GM12878 (cell line): Measurements from ENCODE around the gene MAST4. TPM values are rescaled to one million over a fixed set of nuclear protein-coding genes. Genes with fewer than 3 reads are reported as not detected.
"Not testable (repeated sequence)": the region's sequence is repeated elsewhere in the genome, so short reads cannot be mapped to it uniquely, and the experiment has no call there.

Source experiments
- ATAC-seq: fragments of 200-7000 bp; cut with Tn5 transposase; 3 replicates; pipeline ENCODE4 v1.9.1; 2020; ENCODE audit warnings: mild to moderate bottlenecking, moderate library complexity
- BruUV-seq: library from RNA; stranded (reverse); fragments of 400-500 nt; replicated peaks from 2 replicates; lab custom pipeline; 2021; lab: Mats Ljungman, UMichigan
- CTCF ChIA-PET: fragments of 300-600 bp; sonication (Branson Sonifier 250); formaldehyde crosslinking; extraction: SDS; loops from one replicate; lab custom pipeline; 2021; ENCODE audit warnings: inconsistent platforms; lab: Yijun Ruan, JAX
- POLR2A ChIA-PET: fragments of 350-600 bp; formaldehyde crosslinking; extraction: SDS; loops from one replicate; lab custom pipeline; 2021; ENCODE audit warnings: inconsistent platforms; lab: Charles Lee
- RAD21 ChIA-PET: fragments of 300-600 bp; sonication (Branson Sonifier 250); formaldehyde crosslinking; loops from one replicate; lab custom pipeline; 2023; ENCODE audit warnings: antibody characterized with exemption; ENCODE audit not compliant: unreplicated experiment; lab: Charles Lee
- SMC1A ChIA-PET: fragments of 300-600 bp; sonication (Branson Sonifier 250); formaldehyde crosslinking; loops from one replicate; lab custom pipeline; 2023; ENCODE audit not compliant: unreplicated experiment, uncharacterized antibody; lab: Charles Lee
- DNase-seq: peaks from one replicate; pipeline ENCODE4 v3.0.0-alpha.2; 2011; ENCODE audit warnings: low read depth, low spot score
- FAIRE-seq: peaks from 3 replicates; lab custom pipeline; 2011; peaks lifted over from hg19 to GRCh38; lab: Jason Lieb, UNC
- H2AFZ ChIP-seq: 2 replicates; pipeline ENCODE4 v1.6.0; 2011; ENCODE audit warnings: low read depth, low read length, control low read depth; ENCODE audit not compliant: control insufficient read depth
- H3K27ac ChIP-seq: 2 replicates; pipeline ENCODE4 v1.5.1; 2011; ENCODE audit warnings: control low read depth; ENCODE audit not compliant: control insufficient read depth, insufficient read depth
- H3K27me3 ChIP-seq, 2 experiments: replicated peaks in 1 of 2; 2 replicates each; pipeline versions ENCODE4 v1.6.0 to v1.6.1; 2011; ENCODE audit warnings: low read length in 1 of 2; ENCODE audit not compliant: control insufficient read depth in 2 of 2, insufficient read depth in 2 of 2
- H3K36me3 ChIP-seq, 2 experiments: 2 replicates each; pipeline ENCODE4 v1.5.1; 2011; ENCODE audit warnings: low read length in 1 of 2; ENCODE audit not compliant: control insufficient read depth in 2 of 2, insufficient read depth in 2 of 2
- H3K4me1 ChIP-seq: 2 replicates; pipeline ENCODE4 v1.6.1; 2011; ENCODE audit warnings: mild to moderate bottlenecking, low read length, moderate library complexity, mixed read lengths; ENCODE audit not compliant: control insufficient read depth, insufficient read depth
- H3K4me2 ChIP-seq: 2 replicates; pipeline ENCODE4 v1.6.0; 2011; ENCODE audit warnings: control low read depth; ENCODE audit not compliant: control insufficient read depth, insufficient read depth
- H3K4me3 ChIP-seq: fragments of 200-600 bp; sonication (generic); 2 replicates; pipeline ENCODE4 v1.5.1; 2016
- H3K79me2 ChIP-seq: 2 replicates; pipeline ENCODE4 v1.6.0; 2011; ENCODE audit warnings: low read length; ENCODE audit not compliant: control insufficient read depth, insufficient read depth
- H3K9ac ChIP-seq: 2 replicates; pipeline ENCODE4 v1.8.0; 2011; ENCODE audit warnings: low read length, control low read depth, mixed read lengths; ENCODE audit not compliant: control insufficient read depth, insufficient read depth
- H3K9me3 ChIP-seq: replicated peaks from 3 replicates; pipeline ENCODE4 v1.5.1; 2011; ENCODE audit warnings: mild to moderate bottlenecking, low read length; ENCODE audit not compliant: control insufficient read depth, insufficient read depth
- H4K20me1 ChIP-seq: 2 replicates; pipeline ENCODE4 v1.6.0; 2011; ENCODE audit not compliant: control insufficient read depth, insufficient read depth
- BRCA1 ChIP-seq: IDR thresholded peaks from 2 replicates; pipeline ENCODE4 v1.6.1; 2011; ENCODE audit warnings: low read depth, low read length, improper control_type of control experiment
- EP300 ChIP-seq, 2 experiments: fragments of 150-350 bp in 1 of 2; IDR thresholded peaks; 2 replicates each; pipeline ENCODE4 v1.6.1; 2011 to 2012; ENCODE audit warnings: low read depth in 2 of 2, low read length in 2 of 2, borderline replicate concordance in 1 of 2, improper control_type of control experiment in 1 of 2, inconsistent platforms in 1 of 2; ENCODE audit not compliant: control insufficient read depth in 1 of 2
- HDAC6 ChIP-seq: fragments of 200-600 bp; sonication (generic); IDR thresholded peaks from one replicate; pipeline ENCODE4 v1.8.0; 2017; ENCODE audit warnings: antibody characterized with exemption; ENCODE audit not compliant: unreplicated experiment
- KLF5 ChIP-seq: fragments of 450-650 bp; IDR thresholded peaks from 2 replicates; pipeline ENCODE4 v1.6.1; 2014; ENCODE audit warnings: mild to moderate bottlenecking; ENCODE audit not compliant: partially characterized antibody
- POLR2AphosphoS2 ChIP-seq: IDR thresholded peaks from 2 replicates; pipeline ENCODE4 v1.6.1; 2011; ENCODE audit warnings: low read depth, mild to moderate bottlenecking, low read length, improper control_type of control experiment, moderate library complexity
- WGBS: methylation state at CpG from one replicate; pipeline ENCODE4 v1.1.6; 2016; ENCODE audit warnings: low lambda C conversion rate; ENCODE audit not compliant: insufficient replicate concordance, insufficient coverage; ENCODE audit errors: missing lambda C conversion rate; 5-methylcytosine and 5-hydroxymethylcytosine counted together
- in situ Hi-C: fragments of 300-500 bp; cut with MboI; formaldehyde crosslinking; loops from 9 replicates; pipeline ENCODE4 v1.14.3; 2018; ENCODE audit warnings: mixed read lengths
- intact Hi-C: fragments of 100-400 bp; cut with micrococcal nuclease; formaldehyde crosslinking; loops from one replicate; pipeline ENCODE4 v1.14.2; 2022; ENCODE audit not compliant: unreplicated experiment
- polyA plus RNA-seq, 11 experiments: library from polyadenylated mRNA; depleted of rRNA in 4 of 11; unstranded in 6 of 11; stranded (reverse) in 5 of 11; fragments of >200 nt; fragmentation: Nextera tagmentation in 4 of 11; fragmentation: Illumina TruSeq in 1 of 11; extraction: Ambion mirVana in 4 of 11; extraction: Trizol in 1 of 11; gene quantifications; 1 replicate in 1 of 11; 2 replicates in 10 of 11; pipeline versions ENCODE4 v1.2.1 to v1.2.3, GENCODE V29; 2011 to 2016; ENCODE audit warnings: inconsistent platforms in 2 of 11, missing spikeins in 2 of 11, low read depth in 1 of 11
- total RNA-seq, 4 experiments: library from RNA; depleted of rRNA in 3 of 4; stranded (reverse); fragments of >200 nt in 3 of 4; fragmentation: Illumina TruSeq in 1 of 4; extraction: Trizol in 1 of 4; gene quantifications; 2 replicates each; pipeline versions ENCODE4 v1.2.1 to v1.2.3, GENCODE V29; 2013 to 2021
- TF ChIP-seq, protein P1 (sequence below): fragments of 150-350 bp; IDR thresholded peaks from 2 replicates; pipeline ENCODE4 v1.6.1; 2016; ENCODE audit warnings: low read depth, low read length
- TF ChIP-seq, protein P2 (sequence below): IDR thresholded peaks from 2 replicates; pipeline ENCODE4 v1.6.1; 2012; ENCODE audit warnings: low read depth, low read length, improper control_type of control experiment
- TF ChIP-seq, protein P3 (sequence below): IDR thresholded peaks from 2 replicates; pipeline ENCODE4 v1.6.1; 2011; ENCODE audit warnings: low read depth, low read length, improper control_type of control experiment, borderline replicate concordance
- TF ChIP-seq, protein P4 (sequence below): fragments of 450-650 bp; IDR thresholded peaks from 2 replicates; pipeline ENCODE4 v1.6.1; 2017; ENCODE audit warnings: mild to moderate bottlenecking

The MAST4 gene
- total and polyA plus RNA-seq, 10 of the 15 experiments (the other 5 are each of a cell fraction or from before 2014, with no cell fraction given), result 0.02 to 1.6 (median 0.29) TPM; not detected in 1

DNA sequence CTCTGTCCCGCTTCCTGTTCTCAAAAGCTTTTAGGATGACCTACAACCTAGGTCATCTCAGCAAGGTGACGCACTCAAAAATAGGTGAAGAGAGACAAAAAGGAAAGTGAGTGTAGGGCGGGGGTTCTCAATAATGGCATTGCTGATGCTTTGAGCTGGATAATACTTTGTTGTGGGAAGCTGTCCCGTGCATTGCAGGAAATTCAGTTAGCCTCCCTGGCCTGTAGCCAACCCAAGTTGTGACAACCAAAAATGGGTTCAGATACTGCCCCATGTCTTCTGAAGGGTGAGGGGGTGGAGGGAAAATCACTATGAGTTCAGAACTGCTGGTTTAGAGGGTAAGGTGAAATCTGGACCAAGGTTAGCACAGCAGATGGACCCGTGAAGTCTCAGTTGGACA, 151.4 kb downstream of the MAST4 start (continued):
- TF ChIP-seq, protein P1, sequence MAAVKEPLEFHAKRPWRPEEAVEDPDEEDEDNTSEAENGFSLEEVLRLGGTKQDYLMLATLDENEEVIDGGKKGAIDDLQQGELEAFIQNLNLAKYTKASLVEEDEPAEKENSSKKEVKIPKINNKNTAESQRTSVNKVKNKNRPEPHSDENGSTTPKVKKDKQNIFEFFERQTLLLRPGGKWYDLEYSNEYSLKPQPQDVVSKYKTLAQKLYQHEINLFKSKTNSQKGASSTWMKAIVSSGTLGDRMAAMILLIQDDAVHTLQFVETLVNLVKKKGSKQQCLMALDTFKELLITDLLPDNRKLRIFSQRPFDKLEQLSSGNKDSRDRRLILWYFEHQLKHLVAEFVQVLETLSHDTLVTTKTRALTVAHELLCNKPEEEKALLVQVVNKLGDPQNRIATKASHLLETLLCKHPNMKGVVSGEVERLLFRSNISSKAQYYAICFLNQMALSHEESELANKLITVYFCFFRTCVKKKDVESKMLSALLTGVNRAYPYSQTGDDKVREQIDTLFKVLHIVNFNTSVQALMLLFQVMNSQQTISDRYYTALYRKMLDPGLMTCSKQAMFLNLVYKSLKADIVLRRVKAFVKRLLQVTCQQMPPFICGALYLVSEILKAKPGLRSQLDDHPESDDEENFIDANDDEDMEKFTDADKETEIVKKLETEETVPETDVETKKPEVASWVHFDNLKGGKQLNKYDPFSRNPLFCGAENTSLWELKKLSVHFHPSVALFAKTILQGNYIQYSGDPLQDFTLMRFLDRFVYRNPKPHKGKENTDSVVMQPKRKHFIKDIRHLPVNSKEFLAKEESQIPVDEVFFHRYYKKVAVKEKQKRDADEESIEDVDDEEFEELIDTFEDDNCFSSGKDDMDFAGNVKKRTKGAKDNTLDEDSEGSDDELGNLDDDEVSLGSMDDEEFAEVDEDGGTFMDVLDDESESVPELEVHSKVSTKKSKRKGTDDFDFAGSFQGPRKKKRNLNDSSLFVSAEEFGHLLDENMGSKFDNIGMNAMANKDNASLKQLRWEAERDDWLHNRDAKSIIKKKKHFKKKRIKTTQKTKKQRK, result no peak
- TF ChIP-seq KLF5 (no peak), BRCA1 (no peak), EP300 (IDR thresholded peaks at IDR 0.05; ENCODE audit: borderline replicate concordance in 1 of 2, control insufficient read depth in 1 of 2, low read depth in 2 of 2, low read length in 2 of 2) (no peak), POLR2AphosphoS2 (no peak), HDAC6 (no peak)
- TF ChIP-seq, protein P2, sequence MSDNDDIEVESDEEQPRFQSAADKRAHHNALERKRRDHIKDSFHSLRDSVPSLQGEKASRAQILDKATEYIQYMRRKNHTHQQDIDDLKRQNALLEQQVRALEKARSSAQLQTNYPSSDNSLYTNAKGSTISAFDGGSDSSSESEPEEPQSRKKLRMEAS, result no peak
- TF ChIP-seq, protein P3, sequence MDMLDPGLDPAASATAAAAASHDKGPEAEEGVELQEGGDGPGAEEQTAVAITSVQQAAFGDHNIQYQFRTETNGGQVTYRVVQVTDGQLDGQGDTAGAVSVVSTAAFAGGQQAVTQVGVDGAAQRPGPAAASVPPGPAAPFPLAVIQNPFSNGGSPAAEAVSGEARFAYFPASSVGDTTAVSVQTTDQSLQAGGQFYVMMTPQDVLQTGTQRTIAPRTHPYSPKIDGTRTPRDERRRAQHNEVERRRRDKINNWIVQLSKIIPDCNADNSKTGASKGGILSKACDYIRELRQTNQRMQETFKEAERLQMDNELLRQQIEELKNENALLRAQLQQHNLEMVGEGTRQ, result no peak
- TF ChIP-seq, protein P4, sequence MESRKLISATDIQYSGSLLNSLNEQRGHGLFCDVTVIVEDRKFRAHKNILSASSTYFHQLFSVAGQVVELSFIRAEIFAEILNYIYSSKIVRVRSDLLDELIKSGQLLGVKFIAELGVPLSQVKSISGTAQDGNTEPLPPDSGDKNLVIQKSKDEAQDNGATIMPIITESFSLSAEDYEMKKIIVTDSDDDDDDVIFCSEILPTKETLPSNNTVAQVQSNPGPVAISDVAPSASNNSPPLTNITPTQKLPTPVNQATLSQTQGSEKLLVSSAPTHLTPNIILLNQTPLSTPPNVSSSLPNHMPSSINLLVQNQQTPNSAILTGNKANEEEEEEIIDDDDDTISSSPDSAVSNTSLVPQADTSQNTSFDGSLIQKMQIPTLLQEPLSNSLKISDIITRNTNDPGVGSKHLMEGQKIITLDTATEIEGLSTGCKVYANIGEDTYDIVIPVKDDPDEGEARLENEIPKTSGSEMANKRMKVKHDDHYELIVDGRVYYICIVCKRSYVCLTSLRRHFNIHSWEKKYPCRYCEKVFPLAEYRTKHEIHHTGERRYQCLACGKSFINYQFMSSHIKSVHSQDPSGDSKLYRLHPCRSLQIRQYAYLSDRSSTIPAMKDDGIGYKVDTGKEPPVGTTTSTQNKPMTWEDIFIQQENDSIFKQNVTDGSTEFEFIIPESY, result no peak

DNA sequence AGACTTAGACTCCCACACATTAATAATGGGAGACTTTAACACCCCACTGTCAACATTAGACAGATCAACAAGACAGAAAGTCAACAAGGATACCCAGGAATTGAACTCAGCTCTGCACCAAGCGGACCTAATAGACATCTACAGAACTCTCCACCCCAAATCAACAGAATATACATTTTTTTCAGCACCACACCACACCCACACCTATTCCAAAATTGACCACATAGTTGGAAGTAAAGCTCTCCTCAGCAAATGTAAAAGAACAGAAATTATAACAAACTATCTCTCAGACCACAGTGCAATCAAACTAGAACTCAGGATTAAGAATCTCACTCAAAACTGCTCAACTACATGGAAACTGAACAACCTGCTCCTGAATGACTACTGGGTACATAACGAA, 156.5 kb downstream of the MAST4 start:
- BruUV-seq, SMC1A ChIA-PET, RAD21 ChIA-PET: not testable (repeated sequence)

More for the DNA sequence above, 156.5 kb downstream of the MAST4 start:
- H3K4me2 ChIP-seq, H3K27ac ChIP-seq, H3K4me3 ChIP-seq, H2AFZ ChIP-seq, H3K9me3 ChIP-seq, in situ Hi-C loops, H3K4me1 ChIP-seq, H4K20me1 ChIP-seq, H3K27me3 ChIP-seq, H3K36me3 ChIP-seq, FAIRE-seq, CTCF ChIA-PET, intact Hi-C loops, H3K79me2 ChIP-seq, DNase-seq, H3K9ac ChIP-seq, POLR2A ChIA-PET, ATAC-seq: not testable (repeated sequence)
- WGBS, result 0% methylated on average over 1 of the region's 2 CpGs
